Right kidney (tissue), 9 donors: ENCODE measurements around the gene NR4A2.

Experiments used
- DNase-seq: peaks from one replicate; pipeline ENCODE4 v3.0.0-alpha.2; 2016
- long read RNA-seq, 8 donors: transcript quantifications; one replicate each; lab custom pipeline, GENCODE V29; 2026

Gene NR4A2
- long read RNA-seq, donor 1 = 0 reads
- long read RNA-seq, donor 2 = 0 reads
- long read RNA-seq, donor 3 = 0 reads
- long read RNA-seq, donor 4 = 0 reads
- long read RNA-seq, donor 5 = 0 reads
- long read RNA-seq, donor 6 = 0 reads
- long read RNA-seq, donor 7 = 0 reads
- long read RNA-seq, donor 8 = 0 reads

DNA sequence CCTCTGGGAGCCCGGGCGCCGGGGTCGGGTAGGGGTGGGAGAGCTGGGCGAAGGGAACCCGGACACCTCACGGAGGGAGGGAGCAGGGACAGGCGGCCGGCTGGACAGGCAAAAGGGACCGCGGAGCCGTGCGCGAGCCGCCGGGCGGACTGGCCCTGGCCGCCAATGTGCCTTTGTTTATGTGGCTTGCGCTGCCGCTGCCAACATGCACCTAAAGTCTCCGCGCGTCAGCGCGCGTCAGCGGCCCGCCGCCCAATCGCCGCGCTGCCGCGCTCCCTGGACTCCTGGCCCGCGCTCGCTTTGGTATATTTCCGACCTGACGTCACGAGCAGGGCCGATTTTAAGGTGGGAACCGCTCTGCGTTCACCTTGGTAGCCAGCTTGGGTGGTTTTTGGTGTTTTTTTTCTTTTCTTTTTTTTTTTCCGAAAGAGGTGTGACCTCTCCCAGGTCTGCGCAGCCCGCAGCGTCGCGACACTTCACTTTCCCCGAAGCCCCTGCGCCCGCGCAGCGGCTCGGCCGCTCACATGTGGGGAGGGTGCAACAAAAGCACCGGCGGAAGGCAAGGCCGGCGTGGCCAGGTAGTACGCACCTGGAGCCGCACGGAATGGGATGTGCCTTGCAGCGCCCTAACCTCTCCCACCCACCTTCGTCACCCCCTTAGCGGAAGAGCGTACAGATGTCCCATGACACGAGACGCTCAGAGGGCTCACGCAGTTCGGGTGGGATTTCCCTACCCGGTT is at the start of gene NR4A2:
TSS of gene NR4A2 (minus strand) at position 188 of the 740 bp plus-strand sequence. CDS start 2,535 bp downstream, outside the sequence.
- peak; percentile 85 for DNase-seq

DNA sequence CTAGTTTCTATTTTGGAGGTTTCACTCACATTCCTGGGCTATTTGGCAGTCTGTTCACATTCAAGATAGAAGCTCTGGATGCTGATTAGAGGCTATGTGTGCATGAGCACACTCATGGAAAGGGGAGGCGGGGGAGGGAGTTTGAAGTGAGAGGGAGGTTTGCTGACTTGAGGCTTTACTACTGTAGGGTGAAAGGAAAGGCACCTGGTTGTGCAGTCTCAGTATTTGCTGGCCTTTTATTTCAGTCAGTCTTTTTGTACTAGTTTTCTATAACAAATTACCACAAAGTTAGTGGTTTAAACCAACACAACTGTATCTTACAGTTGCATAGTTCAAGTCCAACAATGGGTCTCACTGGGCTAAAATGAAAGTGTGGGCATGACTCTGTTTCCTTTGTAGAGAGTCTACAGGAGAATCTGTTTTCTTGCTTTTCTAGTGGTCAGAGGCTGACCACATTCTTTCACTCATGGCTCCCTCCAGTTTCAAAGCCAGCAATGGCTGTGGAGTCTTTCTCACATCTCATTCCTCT is 47.7 kb upstream of the NR4A2 start:
- DNase-seq = peak; percentile 5

DNA sequence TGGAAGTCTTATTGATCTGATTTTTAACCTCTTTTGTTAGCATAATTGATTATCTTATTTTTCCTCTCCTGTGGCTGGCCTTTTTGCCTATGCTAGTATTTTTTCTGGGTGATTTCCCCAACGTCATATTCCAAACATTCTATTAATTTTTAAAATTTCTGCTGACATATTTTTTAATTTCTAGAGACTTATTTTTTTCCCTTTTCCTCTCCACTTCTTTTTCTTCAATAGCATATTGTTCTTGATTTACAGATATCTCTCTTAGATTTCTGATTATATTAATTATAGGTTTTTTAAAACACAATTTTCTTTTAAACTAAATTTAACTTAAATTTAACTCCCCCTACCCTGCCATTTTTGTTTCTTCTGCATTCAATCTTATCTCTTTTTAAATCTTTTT is 47.2 kb upstream of the NR4A2 start:
- no peak for DNase-seq

DNA sequence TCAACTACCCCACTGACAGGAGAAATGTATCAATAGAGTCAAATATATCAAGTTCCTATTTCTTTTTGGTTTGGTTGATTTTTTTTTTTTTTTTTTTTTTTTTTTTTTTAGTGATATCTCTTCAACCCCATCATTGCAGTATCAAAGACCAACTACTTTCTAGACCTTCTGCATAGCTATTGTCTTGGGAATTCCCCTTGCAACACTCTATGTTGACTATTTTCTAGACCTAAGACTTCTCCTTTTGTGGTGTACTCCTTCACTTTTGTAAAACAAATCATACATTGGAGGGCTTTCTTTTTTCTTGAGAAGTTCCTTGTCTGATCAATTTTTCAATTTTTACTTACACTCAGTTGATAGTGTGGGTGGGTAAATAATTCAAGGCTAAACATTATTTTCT is 46.5 kb upstream of the NR4A2 start:
- no peak for DNase-seq

DNA sequence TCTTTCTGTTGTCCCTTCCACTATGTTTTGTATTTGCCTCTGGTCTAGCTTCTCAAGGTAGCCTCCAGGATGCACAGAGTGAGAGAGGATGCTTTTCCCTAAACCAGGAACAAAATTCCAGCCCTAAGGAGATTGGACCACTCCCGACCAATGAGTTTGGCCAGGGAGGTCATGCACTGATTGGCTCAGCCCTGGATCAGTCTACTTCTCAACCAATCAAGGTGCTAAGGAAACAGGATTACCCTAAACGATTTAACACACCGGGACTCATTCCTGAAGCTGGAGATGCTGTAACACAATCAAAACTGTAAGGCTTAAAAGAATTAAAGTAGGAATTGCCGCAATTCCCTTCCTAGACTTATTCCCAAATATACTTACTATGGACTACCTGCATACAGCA is 34.2 kb upstream of the NR4A2 start:
- DNase-seq = no peak

DNA sequence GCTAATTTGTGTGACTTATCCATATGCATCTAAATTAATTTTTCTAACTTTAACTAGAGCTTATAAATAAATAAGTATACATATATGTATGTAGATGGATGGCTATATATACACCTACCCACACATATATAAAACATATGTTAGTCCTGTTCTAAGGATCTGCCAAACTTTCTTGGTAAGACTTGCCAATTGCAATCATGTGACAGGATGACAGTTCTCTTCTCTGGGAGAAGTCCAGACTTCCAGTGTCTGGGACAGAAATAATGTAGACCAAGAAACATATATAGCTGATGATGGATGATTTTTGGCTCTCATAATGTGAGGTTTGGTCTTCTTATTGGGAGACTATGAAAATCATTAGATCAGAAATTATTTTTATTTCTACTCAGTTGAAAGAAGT is 30.6 kb upstream of the NR4A2 start:
- no peak for DNase-seq

DNA sequence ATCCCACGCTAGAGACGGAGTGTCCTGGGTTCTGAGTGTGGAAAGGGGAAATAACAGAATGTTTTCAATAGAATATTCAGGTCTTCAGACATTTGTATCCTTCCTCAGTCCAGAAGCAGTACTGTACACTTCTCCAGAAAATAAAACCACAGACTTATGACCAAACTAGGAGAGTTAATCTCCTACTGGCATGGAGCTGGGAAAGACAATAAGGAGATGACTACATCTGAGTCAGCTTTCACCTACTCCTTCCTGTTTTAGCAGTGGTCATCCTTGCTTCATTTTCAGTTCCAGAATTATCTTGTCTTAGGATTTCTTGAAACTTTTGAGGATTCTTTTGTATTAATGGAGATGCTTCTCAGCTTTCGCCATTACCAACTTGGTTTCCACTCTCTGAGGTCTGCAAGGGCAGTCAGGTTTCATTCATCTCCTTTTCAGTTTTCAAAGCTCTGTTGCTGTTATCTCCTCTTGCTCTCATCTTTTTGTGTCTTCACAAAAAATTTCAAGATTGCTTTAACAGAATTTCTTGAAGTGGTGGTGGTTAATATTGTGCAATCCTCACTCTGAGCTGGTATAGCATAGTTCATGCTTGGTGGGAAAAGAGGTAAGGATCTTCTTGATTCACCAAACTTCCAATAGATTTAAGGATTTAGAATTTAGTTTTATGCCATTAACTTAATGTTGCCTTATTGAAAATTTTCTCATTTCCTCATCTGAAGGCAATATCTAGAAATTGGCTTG is 23.7 kb upstream of the NR4A2 start:
- DNase-seq = no peak

DNA sequence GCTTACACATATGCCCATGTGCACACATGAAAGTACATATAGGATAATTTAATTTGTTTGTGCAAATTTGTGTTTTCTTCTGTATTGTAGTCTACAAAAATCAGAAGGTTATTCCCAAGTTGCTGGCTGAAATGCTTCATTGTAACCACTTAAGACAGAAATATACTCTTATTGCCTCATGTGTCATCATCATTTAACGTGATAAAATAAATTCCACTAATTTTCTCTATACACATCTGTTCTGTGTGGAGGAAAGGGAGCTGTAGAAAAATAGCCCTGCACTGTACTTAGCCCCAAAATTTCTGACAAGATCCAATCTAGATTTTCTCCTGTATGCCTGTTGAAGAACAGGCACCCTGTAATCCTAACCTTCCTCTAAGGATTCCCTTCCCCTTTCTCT is 20.4 kb upstream of the NR4A2 start:
- no peak for DNase-seq

DNA sequence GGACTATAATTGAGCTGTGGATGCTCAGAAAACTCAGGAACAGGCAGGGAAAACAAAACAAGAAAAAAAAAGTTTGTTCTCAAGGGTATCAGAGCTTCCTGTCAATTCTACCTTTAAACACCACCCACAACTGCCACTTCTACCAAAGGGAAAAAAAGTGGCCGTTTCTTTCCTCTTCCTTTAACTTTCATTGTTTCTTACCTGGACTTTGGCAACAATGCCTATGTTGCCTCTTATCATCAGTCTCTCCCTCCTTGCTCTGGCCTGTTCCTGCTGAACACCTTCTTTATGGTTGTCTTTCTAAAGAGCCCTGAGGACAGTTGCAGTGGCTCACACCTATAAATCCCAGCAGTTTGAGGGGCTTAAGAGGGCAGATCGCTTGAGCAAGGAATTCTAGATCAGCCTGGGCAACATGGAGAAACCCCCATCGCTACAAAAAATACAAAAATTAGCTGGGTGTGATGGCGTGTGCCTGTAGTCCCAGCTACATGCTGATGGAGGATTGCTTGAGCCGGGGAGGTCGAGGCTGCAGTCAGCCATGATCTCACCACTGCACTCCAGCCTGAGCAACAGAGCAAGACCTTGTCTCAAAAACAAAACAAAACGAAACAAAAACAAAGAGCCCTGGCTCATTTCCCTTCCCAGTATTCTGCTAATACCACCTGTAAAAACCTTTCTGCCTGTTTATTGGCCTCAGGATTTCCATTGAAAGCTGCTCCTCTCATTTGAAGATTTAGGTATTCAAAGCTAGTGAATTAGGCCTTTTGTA is 18.0 kb upstream of the NR4A2 start:
- no peak for DNase-seq

DNA sequence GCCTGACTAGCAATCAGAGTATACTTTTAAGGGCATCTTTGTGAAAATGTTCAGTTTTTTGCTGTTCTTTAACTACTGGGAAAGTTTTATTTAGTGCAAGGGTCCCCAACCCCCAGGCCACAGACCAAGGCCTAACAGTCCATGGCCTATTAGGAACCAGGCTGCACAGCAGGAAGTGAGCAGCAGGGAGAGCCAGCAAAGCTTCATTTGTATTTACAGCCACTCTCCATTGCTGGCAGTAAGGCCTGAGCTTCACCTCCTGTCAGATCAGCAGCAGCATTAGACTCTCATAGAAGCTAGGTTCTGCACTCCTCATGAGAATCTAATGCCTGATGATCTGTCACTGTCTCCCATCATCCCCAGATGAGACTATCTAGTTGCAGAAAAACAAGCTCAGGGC is 17.1 kb upstream of the NR4A2 start:
- no peak for DNase-seq

DNA sequence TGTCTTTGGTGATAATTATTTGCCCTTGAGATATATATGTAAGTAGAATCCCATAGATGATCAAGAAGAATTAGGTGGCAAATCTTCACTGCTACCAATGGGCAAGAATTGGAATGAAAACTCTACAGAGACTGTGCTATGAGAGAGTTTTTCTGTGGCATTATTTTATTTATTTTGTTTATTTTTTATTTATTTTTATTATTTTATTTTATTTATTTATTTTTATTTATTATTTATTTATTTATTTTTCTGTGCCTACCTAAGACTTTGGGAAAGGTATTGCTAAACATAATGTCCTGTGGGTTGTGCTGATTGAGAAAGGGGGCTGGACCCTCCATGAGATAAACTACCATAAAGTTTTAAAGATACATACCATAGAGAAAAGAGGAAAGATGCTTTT is 16.6 kb upstream of the NR4A2 start:
- no peak for DNase-seq

DNA sequence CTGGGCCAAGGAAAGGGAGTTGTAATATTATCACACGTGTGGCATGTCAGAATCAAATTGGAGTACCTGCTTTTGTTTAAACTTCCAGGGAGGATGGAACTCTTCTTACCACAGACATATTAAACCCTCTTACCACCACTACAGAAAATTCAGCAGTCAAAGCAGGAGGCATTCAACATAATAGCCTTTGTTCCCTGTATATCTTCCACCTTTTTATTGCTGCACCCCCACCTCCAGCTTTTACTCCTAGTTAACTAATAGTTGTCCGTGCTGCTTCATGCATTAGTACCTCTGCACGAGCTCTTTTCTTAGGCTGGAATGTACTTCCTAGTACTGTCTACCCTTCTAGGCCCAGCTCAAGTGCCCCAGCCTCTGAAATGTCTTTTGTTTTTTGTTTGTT is 14.9 kb upstream of the NR4A2 start:
- no peak for DNase-seq

DNA sequence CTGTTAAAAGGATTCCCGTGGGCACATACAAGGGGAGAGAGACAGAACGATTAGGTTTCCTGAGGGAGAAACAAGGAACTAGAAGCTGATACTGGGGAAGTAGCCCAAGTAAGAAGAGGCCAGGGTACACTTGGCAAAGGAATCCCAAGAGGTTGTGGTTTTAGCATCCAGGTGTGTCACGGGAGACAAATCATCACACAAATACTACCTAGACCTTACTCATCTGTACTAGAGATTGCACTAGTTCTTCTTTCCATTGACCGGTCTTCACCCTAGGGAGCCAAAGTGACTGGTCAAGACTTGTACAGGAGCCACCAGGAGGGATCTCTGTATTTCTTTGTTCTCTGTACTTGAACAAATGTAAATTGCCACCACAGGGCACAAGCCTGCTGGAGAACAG is 14.2 kb upstream of the NR4A2 start:
- DNase-seq = no peak

DNA sequence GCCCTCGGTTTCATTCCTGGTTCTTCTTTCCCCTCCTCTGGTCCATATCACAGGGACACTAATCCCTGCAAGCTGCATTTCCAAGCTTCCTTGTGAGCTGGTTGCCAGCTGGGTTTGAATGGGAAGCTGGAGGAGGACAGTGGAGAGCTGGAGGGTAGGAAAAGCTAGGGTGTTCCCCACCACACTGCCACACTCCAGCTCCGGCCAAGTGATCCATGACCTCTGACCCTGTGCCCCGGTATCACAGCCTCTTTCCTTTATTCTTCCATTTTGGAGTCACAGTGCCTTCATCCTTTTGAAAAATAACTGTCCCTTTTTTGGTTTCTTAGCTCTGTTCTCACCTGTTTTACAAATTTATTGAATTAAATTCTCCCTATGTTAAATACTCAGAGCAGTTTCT is 13.1 kb upstream of the NR4A2 start:
- no peak for DNase-seq

DNA sequence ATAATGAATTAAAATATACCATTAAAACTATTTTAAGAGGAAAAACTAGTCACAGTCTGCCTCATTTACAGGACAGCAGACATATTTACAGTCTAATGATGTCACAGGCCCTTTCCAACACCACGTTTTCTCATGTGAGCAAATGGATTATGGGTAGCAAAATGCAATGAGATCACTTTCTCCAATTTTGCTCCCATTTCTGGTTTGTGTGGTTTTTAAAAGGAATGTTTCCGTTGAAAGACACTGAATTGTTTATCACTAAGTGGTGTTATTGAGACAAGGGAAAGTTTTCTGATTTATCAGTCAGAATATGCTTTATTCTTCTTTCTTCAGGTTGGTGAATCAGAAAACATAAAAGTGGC is 11.4 kb upstream of the NR4A2 start:
- no peak for DNase-seq

DNA sequence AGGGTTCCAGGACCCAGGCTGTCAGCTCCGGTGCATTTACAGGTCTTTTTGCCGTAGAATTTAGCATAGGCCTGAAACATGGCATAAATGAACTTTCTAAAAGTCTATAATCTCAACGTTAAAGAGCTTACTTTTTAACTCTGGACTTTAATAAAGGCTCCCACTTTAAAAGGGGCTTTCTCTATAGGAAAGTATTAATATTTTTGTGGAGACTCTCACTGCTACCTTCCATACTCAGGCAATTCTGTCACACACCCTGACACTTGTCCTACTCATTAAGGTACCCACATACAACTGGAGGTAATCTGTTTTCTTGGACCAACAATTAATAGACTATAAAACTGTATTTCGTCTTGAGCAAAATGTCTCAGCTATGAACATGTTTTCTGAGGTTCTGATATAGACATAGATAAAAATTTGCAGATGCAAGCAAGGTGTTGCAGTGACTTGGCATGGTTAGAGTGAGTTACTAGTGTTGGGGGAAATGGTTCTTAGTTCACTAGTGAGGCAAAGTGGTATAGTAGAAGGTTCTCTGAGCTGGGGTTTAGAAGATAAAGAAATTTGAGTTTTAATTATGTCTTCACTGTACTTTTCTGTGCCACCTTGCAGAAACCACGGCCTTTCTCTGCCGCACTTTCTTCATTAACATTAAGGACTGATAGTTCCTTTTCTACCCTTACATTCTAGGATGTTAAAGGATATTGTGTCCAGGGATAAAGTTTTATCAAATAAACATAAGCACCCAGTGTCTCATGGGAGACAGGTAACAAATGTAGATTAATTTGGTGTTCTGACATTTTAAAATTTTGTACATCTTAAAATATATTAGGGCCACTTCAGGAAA is 10.8 kb upstream of the NR4A2 start:
- peak; percentile 14 for DNase-seq

DNA sequence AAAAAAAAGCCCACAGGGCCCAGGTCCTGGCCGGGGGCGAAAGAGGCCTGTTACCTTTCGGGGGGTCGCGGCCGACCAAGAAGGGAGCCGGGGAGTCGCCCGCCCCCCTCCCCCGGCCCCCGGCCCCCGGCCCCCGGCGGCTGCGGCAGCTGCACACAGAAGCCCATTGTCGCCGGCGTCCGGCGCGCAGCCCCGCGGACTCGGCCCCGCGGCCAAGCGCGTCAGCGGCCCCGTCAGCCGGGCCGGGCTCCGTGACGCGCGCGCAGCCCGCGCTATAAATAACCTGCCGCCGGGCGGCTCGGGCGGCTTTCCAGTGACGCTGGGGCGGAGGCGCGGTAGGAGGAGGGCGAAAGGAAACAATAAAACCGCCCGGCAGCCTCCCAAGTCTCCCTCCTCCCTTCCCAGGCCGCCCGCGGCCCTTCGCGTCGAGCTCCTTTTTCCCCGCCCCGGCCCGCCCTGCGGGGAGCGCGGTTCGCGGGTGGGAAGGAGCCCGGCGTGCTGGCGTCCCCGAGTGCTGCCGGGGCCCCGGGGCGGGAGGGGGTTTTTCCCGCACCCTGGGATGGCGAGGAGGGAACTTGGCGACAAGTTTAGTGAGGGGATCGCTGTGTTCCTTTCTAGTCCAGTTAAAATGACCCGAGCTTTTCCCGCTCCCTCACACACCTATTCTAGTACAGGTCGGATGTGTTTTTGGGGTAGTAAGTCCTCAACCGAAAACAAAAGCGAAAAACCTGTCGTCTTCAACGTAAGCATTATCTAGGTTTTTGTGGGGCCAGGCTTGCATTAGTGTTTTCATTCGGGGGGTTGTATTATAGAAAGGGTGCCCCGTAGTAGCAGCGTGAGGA is 10.0 kb upstream of the NR4A2 start:
- peak; percentile 91 for DNase-seq

DNA sequence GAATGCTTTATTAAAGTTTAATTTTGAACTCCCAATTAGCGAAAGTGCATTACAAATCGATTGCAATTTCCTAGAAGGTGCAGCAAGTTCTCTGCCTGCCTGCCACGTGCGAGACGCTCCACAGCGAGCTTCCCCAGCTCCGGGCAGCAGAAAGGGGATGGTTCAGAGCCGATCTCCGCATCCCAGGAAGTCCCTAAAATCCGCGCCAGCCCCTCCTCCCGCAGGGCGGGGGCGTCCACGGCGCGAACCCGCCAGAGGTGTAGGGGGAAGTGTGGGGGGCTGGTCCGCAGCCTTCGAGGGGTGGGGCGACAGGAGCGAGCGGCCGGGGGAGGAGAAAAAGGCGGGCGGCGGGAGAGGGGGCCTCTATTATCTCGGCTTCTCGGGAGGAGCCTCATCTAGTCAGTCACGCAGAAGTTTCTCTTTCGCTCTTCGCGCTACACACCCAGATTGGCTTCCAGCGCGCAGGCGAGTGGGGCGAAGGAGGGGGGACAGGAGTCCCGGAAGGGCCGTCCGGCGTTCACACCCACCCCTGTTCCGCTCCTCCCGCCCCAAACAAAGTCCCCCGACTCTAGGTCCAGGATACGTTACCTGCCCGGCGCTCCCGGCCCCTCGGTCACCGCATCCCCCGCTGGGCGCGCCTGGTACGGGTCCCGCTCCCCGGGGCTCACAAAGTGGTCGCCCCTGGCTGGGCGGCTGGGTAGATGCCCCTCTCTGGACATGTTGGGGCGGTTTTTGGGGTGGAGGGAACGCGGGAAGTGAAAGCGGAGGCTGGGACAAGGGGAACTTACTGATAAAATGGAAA is 9.1 kb upstream of the NR4A2 start:
- peak; percentile 82 for DNase-seq

DNA sequence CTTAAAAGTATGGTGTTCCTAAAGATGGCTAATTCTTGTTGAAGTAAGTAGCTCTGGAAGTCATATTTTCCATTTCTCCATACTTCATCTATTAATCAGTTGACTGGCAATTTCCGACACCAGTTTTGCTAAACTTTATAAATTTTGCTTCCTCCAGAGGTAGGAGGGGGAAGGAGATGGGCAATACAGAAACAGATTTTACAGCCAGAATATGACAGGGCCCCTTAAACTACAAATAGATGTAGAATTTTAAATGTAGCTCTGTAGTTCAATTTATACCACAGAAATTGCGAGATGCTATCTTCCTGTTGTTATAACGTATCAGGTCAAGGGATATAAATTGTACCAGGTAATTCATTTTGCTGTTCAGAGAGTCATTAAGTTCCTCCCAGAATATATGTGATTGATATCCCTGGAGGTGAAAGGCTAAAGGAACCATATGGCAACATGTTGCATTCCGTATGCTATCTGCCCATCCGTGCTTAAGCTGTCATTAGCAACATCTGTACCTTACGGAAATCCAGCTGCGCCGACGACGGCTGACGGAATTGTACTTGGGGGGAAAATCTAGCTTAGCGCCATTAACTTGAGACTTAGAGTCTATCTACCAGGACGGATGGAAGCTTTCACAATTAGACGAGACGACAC is 8.4 kb upstream of the NR4A2 start:
- no peak for DNase-seq
